Measurements from ENCODE around the gene ZNF717. TPM values are rescaled to one million over a fixed set of nuclear protein-coding genes. Genes with fewer than 3 reads are reported as not detected.

Gene ZNF717
- total RNA-seq, 2 donors from 2014 or later = 13.3 to 15.2 TPM

DNA sequence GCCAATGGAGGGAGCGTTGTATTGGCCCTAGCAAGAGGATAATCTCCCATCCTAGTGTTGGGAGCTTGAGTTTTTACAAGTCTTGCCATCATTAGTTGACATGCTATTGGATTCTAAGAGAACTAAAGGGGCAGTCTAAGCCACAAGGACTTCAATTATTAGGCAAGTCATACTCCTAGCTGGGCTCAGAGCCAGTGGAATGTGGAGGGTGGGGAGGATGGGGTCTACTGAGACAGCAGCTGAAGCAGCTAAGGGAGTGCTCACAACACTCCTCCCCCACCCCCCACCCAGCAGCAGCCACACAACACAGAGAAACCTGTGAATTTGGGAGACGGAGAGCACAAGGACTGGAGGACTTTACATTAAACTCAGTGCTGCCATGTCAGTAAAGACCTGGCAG is 93.3 kb downstream of the ZNF717 start:
- Histone ChIP-seq H3K27me3 (replicated peaks; ENCODE audit: insufficient read depth) (no peaks in the 10 kb centered on the region), H3K27ac (no peak overlapping the region), H3K4me1 (ENCODE audit: control insufficient read depth in 1 of 2, low read depth in 2 of 2) (no peaks in the 10 kb centered on the region), H3K4me3 (no peak overlapping the region), H3K9me3 (peaks cover 20% of the 10 kb centered on the region), H3K36me3 (no peaks in the 10 kb centered on the region)
- TF ChIP-seq, protein P1, sequence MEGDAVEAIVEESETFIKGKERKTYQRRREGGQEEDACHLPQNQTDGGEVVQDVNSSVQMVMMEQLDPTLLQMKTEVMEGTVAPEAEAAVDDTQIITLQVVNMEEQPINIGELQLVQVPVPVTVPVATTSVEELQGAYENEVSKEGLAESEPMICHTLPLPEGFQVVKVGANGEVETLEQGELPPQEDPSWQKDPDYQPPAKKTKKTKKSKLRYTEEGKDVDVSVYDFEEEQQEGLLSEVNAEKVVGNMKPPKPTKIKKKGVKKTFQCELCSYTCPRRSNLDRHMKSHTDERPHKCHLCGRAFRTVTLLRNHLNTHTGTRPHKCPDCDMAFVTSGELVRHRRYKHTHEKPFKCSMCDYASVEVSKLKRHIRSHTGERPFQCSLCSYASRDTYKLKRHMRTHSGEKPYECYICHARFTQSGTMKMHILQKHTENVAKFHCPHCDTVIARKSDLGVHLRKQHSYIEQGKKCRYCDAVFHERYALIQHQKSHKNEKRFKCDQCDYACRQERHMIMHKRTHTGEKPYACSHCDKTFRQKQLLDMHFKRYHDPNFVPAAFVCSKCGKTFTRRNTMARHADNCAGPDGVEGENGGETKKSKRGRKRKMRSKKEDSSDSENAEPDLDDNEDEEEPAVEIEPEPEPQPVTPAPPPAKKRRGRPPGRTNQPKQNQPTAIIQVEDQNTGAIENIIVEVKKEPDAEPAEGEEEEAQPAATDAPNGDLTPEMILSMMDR (IDR thresholded peaks at IDR 0.05) = no peak
- DNase-seq (ENCODE audit: low spot score) = no peak
- no peak for ATAC-seq (ENCODE audit: insufficient number of reproducible peaks, low FRiP score, low read depth)

DNA sequence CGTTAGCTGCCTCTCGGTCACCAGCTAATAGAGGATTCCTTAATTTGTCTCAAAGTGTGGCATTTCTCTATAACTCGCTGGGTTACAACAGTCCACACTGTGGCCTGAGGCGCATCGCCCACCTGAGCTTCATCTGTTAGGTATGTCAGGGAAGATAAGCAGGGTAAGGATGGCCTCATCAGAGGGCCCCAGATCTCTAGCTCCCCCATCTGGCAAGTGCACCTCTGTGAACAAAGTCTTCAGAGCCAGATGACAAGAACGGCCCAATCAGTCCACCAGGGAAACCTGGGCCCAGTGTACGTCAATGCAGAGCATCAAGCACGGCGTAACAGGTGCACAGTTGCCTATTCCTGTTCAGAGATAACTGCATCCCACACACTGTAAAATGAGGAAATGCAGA is 98.0 kb downstream of the ZNF717 start:
- H3K27me3 ChIP-seq (replicated peaks; ENCODE audit: insufficient read depth) = no peaks in the 10 kb centered on the region
- ATAC-seq (ENCODE audit: insufficient number of reproducible peaks, low FRiP score, low read depth) (no peak), DNase-seq (ENCODE audit: low spot score) (no peak)
- H3K27ac ChIP-seq = no peak overlapping the region
- no peaks in the 10 kb centered on the region for H3K4me1 ChIP-seq (ENCODE audit: control insufficient read depth in 1 of 2, low read depth in 2 of 2)
- peaks cover 14% of the 10 kb centered on the region for H3K9me3 ChIP-seq
- H3K4me3 ChIP-seq = no peak overlapping the region
- H3K36me3 ChIP-seq = no peaks in the 10 kb centered on the region
- TF ChIP-seq, protein P1 (IDR thresholded peaks at IDR 0.05) = no peak

Other genes starting within 250 kb of the ZNF717 start
- not detected for gene FRG2C, start 121.2 kb downstream of the ZNF717 start, total RNA-seq